ENCODE results near the gene FGF6. TPM values are rescaled to one million over a fixed set of nuclear protein-coding genes. Genes with fewer than 3 reads are reported as not detected.

FGF6 gene
- total RNA-seq, 2 donors from 2014 or later: not detected

- Mint-ChIP-seq H3K36me3 (ENCODE audit: low read depth) (no peaks in the 10 kb centered on the region), H3K27ac (no peak overlapping the region), H3K27me3 (ENCODE audit: insufficient read depth) (peaks cover 62% of the 10 kb centered on the region), H3K4me1 (peaks cover 37% of the 10 kb centered on the region), H3K4me3 (no peak overlapping the region), H3K9me3 (peaks cover 1% of the 10 kb centered on the region)
- TF ChIP-seq, protein P1, sequence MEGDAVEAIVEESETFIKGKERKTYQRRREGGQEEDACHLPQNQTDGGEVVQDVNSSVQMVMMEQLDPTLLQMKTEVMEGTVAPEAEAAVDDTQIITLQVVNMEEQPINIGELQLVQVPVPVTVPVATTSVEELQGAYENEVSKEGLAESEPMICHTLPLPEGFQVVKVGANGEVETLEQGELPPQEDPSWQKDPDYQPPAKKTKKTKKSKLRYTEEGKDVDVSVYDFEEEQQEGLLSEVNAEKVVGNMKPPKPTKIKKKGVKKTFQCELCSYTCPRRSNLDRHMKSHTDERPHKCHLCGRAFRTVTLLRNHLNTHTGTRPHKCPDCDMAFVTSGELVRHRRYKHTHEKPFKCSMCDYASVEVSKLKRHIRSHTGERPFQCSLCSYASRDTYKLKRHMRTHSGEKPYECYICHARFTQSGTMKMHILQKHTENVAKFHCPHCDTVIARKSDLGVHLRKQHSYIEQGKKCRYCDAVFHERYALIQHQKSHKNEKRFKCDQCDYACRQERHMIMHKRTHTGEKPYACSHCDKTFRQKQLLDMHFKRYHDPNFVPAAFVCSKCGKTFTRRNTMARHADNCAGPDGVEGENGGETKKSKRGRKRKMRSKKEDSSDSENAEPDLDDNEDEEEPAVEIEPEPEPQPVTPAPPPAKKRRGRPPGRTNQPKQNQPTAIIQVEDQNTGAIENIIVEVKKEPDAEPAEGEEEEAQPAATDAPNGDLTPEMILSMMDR (conservative IDR thresholded peaks at IDR 0.05): no peak
- H3K27ac ChIP-seq (ENCODE audit: low read depth, low read length): no peak overlapping the region
- no peaks in the 10 kb centered on the region for H3K36me3 ChIP-seq (ENCODE audit: control insufficient read depth, insufficient read depth, low read length)
- peaks cover 6% of the 10 kb centered on the region for H3K4me1 ChIP-seq (ENCODE audit: control insufficient read depth, insufficient read depth, low read length)
- WGBS, 2 experiments (ENCODE audit: insufficient coverage in 1 of 2, insufficient read length in 1 of 2): 93 to 100% methylated on average over 6 of the region's 6 CpGs
- H3K9me3 ChIP-seq (ENCODE audit: control insufficient read depth, low read length): no peaks in the 10 kb centered on the region
- no peak for DNase-seq
- H3K4me3 ChIP-seq (ENCODE audit: low read length): no peak overlapping the region
- peaks cover 18% of the 10 kb centered on the region for H3K27me3 ChIP-seq (ENCODE audit: control insufficient read depth, insufficient read depth, low read length, poor library complexity, severe bottlenecking)
- no peak overlapping the region for H3K9ac ChIP-seq (ENCODE audit: extremely low read depth, low read length, poor library complexity, severe bottlenecking)
These were observed 2.8 kb upstream of the FGF6 start for GRCh38 chr12:4448371-4448940.

GRCh38 chr12:4447151-4447550, 1.5 kb upstream of the FGF6 start:
- TF ChIP-seq, protein P1 (conservative IDR thresholded peaks at IDR 0.05): no peak
- Mint-ChIP-seq H3K9me3 (no peaks in the 10 kb centered on the region), H3K4me3 (no peak overlapping the region), H3K36me3 (ENCODE audit: low read depth) (no peaks in the 10 kb centered on the region), H3K4me1 (peaks cover 48% of the 10 kb centered on the region), H3K27ac (no peak overlapping the region), H3K27me3 (ENCODE audit: insufficient read depth) (peaks cover 72% of the 10 kb centered on the region)
- H3K4me1 ChIP-seq (ENCODE audit: control insufficient read depth, insufficient read depth, low read length): peaks cover 11% of the 10 kb centered on the region
- no peak overlapping the region for H3K27ac ChIP-seq (ENCODE audit: low read depth, low read length)
- H3K4me3 ChIP-seq (ENCODE audit: low read length): no peak overlapping the region
- H3K27me3 ChIP-seq (ENCODE audit: control insufficient read depth, insufficient read depth, low read length, poor library complexity, severe bottlenecking): peaks cover 31% of the 10 kb centered on the region
- WGBS, 2 experiments (ENCODE audit: insufficient coverage in 1 of 2, insufficient read length in 1 of 2): 95 to 96% methylated on average over 3 of the region's 3 CpGs
- no peak overlapping the region for H3K9ac ChIP-seq (ENCODE audit: extremely low read depth, low read length, poor library complexity, severe bottlenecking)
- no peaks in the 10 kb centered on the region for H3K9me3 ChIP-seq (ENCODE audit: control insufficient read depth, low read length)
- peak; percentile 35 for DNase-seq
- H3K36me3 ChIP-seq (ENCODE audit: control insufficient read depth, insufficient read depth, low read length): no peaks in the 10 kb centered on the region

DNA sequence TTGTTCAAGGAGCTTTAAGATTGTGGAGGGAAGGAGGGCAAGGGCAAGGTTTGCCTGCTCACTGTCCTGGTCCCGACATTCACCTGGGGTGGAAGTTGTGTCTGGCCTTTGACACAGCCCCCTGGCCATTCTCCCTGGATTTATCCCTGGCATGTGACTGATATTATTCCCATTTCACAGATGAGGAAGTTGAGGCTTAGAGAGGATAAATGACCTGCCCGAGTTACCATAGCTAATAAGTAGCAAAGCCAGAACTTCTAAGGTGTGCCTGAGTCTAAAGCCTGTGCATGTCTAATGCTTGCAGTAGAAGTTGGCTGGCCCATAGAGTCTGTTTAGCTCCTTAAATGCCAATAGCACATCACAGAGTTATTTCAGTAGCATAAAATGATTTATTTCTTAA, 720 bp upstream of the FGF6 start:
- Mint-ChIP-seq H3K36me3 (ENCODE audit: low read depth) (no peaks in the 10 kb centered on the region), H3K9me3 (no peaks in the 10 kb centered on the region), H3K4me3 (no peak overlapping the region), H3K27ac (no peak overlapping the region), H3K4me1 (peaks cover 50% of the 10 kb centered on the region), H3K27me3 (ENCODE audit: insufficient read depth) (peaks cover 74% of the 10 kb centered on the region)
- Histone ChIP-seq H3K4me1 (ENCODE audit: control insufficient read depth, insufficient read depth, low read length) (peaks cover 12% of the 10 kb centered on the region), H3K9ac (ENCODE audit: extremely low read depth, low read length, poor library complexity, severe bottlenecking) (no peak overlapping the region), H3K27ac (ENCODE audit: low read depth, low read length) (no peak overlapping the region), H3K4me3 (ENCODE audit: low read length) (no peak overlapping the region), H3K36me3 (ENCODE audit: control insufficient read depth, insufficient read depth, low read length) (no peaks in the 10 kb centered on the region), H3K27me3 (ENCODE audit: control insufficient read depth, insufficient read depth, low read length, poor library complexity, severe bottlenecking) (peaks cover 35% of the 10 kb centered on the region), H3K9me3 (ENCODE audit: control insufficient read depth, low read length) (no peaks in the 10 kb centered on the region)
- WGBS, 2 experiments (ENCODE audit: insufficient coverage in 1 of 2, insufficient read length in 1 of 2): 83 to 97% methylated on average over 1 to 2 of the region's 2 CpGs
- DNase-seq: peak; percentile 28
- TF ChIP-seq, protein P1 (conservative IDR thresholded peaks at IDR 0.05): no peak

All from endodermal cell (in vitro differentiated cells).